ENCODE data around the gene DIPK1A.

The DIPK1A gene

GRCh38 chr1:92853299-92853698 lies 108.0 kb downstream of the DIPK1A start:
- Histone ChIP-seq H4K20me1 (ENCODE audit: insufficient read depth, low read length) (no peaks in the 10 kb centered on the region), H3K27ac (ENCODE audit: low read depth, low read length, poor library complexity, severe bottlenecking) (no peak overlapping the region), H2AFZ (ENCODE audit: low read length) (no peak overlapping the region), H3K27me3 (ENCODE audit: insufficient read depth, low read length) (no peaks in the 10 kb centered on the region), H3K9me2 (ENCODE audit: low read depth, low read length) (no peaks in the 10 kb centered on the region), H3F3A (ENCODE audit: insufficient read depth, low read length) (no peaks in the 10 kb centered on the region), H3K79me2 (ENCODE audit: insufficient read depth, low read length) (peaks cover 12% of the 10 kb centered on the region; the same call in 1 of the 2 replicates), H3K36me3 (ENCODE audit: insufficient read depth, low read length) (peaks cover 35% of the 10 kb centered on the region), H3K4me3 (ENCODE audit: low read depth, low read length, poor library complexity, severe bottlenecking) (no peak overlapping the region), H3K4me2 (ENCODE audit: low read length) (no peak overlapping the region), H3K9me3 (ENCODE audit: low read length) (no peaks in the 10 kb centered on the region; the same call in 1 of the 2 replicates), H3K9ac (ENCODE audit: low read length) (no peak overlapping the region), H3K4me1 (ENCODE audit: insufficient read depth, low read length, severe bottlenecking) (peaks cover 6% of the 10 kb centered on the region)
- TF ChIP-seq, protein P1, sequence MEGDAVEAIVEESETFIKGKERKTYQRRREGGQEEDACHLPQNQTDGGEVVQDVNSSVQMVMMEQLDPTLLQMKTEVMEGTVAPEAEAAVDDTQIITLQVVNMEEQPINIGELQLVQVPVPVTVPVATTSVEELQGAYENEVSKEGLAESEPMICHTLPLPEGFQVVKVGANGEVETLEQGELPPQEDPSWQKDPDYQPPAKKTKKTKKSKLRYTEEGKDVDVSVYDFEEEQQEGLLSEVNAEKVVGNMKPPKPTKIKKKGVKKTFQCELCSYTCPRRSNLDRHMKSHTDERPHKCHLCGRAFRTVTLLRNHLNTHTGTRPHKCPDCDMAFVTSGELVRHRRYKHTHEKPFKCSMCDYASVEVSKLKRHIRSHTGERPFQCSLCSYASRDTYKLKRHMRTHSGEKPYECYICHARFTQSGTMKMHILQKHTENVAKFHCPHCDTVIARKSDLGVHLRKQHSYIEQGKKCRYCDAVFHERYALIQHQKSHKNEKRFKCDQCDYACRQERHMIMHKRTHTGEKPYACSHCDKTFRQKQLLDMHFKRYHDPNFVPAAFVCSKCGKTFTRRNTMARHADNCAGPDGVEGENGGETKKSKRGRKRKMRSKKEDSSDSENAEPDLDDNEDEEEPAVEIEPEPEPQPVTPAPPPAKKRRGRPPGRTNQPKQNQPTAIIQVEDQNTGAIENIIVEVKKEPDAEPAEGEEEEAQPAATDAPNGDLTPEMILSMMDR (IDR thresholded peaks at IDR 0.05; ENCODE audit: low read length), result no peak
- no peak for TF ChIP-seq EZH2 (IDR thresholded peaks at IDR 0.05; ENCODE audit: borderline replicate concordance, low read length)

DNA sequence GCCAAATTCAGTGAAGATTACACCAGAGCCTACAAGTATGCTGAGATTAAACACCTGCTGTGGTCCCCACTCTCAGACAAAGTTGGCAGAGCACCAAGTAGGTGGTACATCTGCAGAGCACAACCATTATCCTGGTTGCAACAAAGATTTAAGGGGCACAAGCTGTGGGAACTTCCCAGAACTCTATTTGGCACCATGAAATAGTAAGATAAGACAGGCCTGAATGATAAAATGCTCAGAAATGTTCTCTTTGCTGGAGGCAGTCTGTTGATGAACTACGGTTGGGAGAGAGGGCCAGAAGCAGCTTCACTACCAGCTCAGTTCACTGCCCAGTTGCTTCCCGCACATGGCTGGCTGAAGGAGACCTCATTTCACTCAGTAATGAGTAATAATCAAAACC lies 109.5 kb downstream of the DIPK1A start:
- TF ChIP-seq, protein P1 (IDR thresholded peaks at IDR 0.05; ENCODE audit: low read length), result no peak
- no peak for TF ChIP-seq EZH2 (IDR thresholded peaks at IDR 0.05; ENCODE audit: borderline replicate concordance, low read length)
- Histone ChIP-seq H2AFZ (ENCODE audit: low read length) (no peak overlapping the region), H3K4me1 (ENCODE audit: insufficient read depth, low read length, severe bottlenecking) (peaks cover 6% of the 10 kb centered on the region), H3K9me3 (ENCODE audit: low read length) (no peaks in the 10 kb centered on the region; the same call in 1 of the 2 replicates), H3K4me3 (ENCODE audit: low read depth, low read length, poor library complexity, severe bottlenecking) (no peak overlapping the region), H3K27me3 (ENCODE audit: insufficient read depth, low read length) (no peaks in the 10 kb centered on the region), H3K9ac (ENCODE audit: low read length) (no peak overlapping the region), H3F3A (ENCODE audit: insufficient read depth, low read length) (no peaks in the 10 kb centered on the region), H3K27ac (ENCODE audit: low read depth, low read length, poor library complexity, severe bottlenecking) (no peak overlapping the region), H3K9me2 (ENCODE audit: low read depth, low read length) (no peaks in the 10 kb centered on the region), H3K36me3 (ENCODE audit: insufficient read depth, low read length) (peaks cover 34% of the 10 kb centered on the region), H3K79me2 (ENCODE audit: insufficient read depth, low read length) (peaks cover 7% of the 10 kb centered on the region; the same call in 1 of the 2 replicates), H4K20me1 (ENCODE audit: insufficient read depth, low read length) (no peaks in the 10 kb centered on the region), H3K4me2 (ENCODE audit: low read length) (no peak overlapping the region)

DNA sequence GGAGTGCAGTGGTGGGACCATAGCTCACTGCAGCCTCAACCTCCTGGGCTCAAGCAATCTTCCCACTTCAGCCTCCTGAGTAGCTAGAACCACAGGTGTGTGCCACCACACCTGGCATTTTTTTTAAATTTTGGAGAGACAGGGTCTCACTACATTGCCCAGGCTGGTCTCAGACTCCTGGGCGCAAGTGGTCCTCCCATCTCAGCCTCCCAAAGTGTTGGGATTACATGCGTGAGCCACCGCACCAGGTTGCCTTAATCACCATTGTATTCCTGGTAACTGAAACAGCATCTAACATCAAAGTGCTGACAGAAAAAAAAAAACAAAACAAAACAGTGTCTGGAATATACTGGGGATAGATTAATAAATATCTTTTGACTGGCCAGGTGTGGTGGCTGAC lies 111.2 kb downstream of the DIPK1A start:
- TF ChIP-seq, protein P1 (IDR thresholded peaks at IDR 0.05; ENCODE audit: low read length), result no peak
- no peak for TF ChIP-seq EZH2 (IDR thresholded peaks at IDR 0.05; ENCODE audit: borderline replicate concordance, low read length)
- Histone ChIP-seq H3K9me2 (ENCODE audit: low read depth, low read length) (no peaks in the 10 kb centered on the region), H3K4me1 (ENCODE audit: insufficient read depth, low read length, severe bottlenecking) (peaks cover 6% of the 10 kb centered on the region), H3F3A (ENCODE audit: insufficient read depth, low read length) (peaks cover 3% of the 10 kb centered on the region; the same call in 1 of the 2 replicates), H3K27ac (ENCODE audit: low read depth, low read length, poor library complexity, severe bottlenecking) (no peak overlapping the region), H3K4me3 (ENCODE audit: low read depth, low read length, poor library complexity, severe bottlenecking) (no peak overlapping the region), H3K27me3 (ENCODE audit: insufficient read depth, low read length) (no peaks in the 10 kb centered on the region), H2AFZ (ENCODE audit: low read length) (no peak overlapping the region), H3K79me2 (ENCODE audit: insufficient read depth, low read length) (peaks cover 5% of the 10 kb centered on the region; the same call in 1 of the 2 replicates), H4K20me1 (ENCODE audit: insufficient read depth, low read length) (no peaks in the 10 kb centered on the region), H3K4me2 (ENCODE audit: low read length) (no peak overlapping the region), H3K9me3 (ENCODE audit: low read length) (no peaks in the 10 kb centered on the region), H3K9ac (ENCODE audit: low read length) (no peak overlapping the region), H3K36me3 (ENCODE audit: insufficient read depth, low read length) (peaks cover 31% of the 10 kb centered on the region)
